ENCODE data around the gene NBDY.
"Not testable (repeated sequence)": the region's sequence is repeated elsewhere in the genome, so short reads cannot be mapped to it uniquely, and the experiment has no call there.

The NBDY gene

GRCh38 chrX:56772675-56773521, 43.9 kb downstream of the NBDY start:
- ATAC-seq, H3K36me3 Mint-ChIP-seq: not testable (repeated sequence)

GRCh38 chrX:56773522-56774060, 44.5 kb downstream of the NBDY start:
- H3K4me3 Mint-ChIP-seq; H3K36me3 Mint-ChIP-seq; H3K9me3 Mint-ChIP-seq; H3K4me1 Mint-ChIP-seq; ATAC-seq; DNase-seq (ENCODE audit: low spot score in 2 of 2); H3K27ac Mint-ChIP-seq: not testable (repeated sequence)

More at GRCh38 chrX:56772675-56773521, 43.9 kb downstream of the NBDY start:
- H3K4me3 Mint-ChIP-seq; DNase-seq (ENCODE audit: low spot score in 2 of 2); H3K4me1 Mint-ChIP-seq; H3K27ac Mint-ChIP-seq; H3K9me3 Mint-ChIP-seq: not testable (repeated sequence)

- not testable (repeated sequence) for H3K36me3 Mint-ChIP-seq; H3K9me3 Mint-ChIP-seq; H3K4me3 Mint-ChIP-seq; H3K27ac Mint-ChIP-seq; ATAC-seq; DNase-seq (ENCODE audit: low spot score in 2 of 2)
- H3K4me1 Mint-ChIP-seq = peaks cover 12% of the 10 kb centered on the region
These were observed 49.3 kb downstream of the NBDY start for GRCh38 chrX:56778099-56778923.

GRCh38 chrX:56778924-56779468, 50.0 kb downstream of the NBDY start:
- H3K27ac Mint-ChIP-seq; DNase-seq (ENCODE audit: low spot score in 2 of 2); H3K4me3 Mint-ChIP-seq; H3K36me3 Mint-ChIP-seq; ATAC-seq; H3K9me3 Mint-ChIP-seq: not testable (repeated sequence)
- peaks cover 12% of the 10 kb centered on the region for H3K4me1 Mint-ChIP-seq

- Mint-ChIP-seq H3K27ac (peak overlapping the region; percentile 40), H3K4me1 (peaks cover 13% of the 10 kb centered on the region)
- not testable (repeated sequence) for ATAC-seq; H3K4me3 Mint-ChIP-seq; H3K36me3 Mint-ChIP-seq; DNase-seq (ENCODE audit: low spot score in 2 of 2); H3K9me3 Mint-ChIP-seq
These were observed 51.9 kb downstream of the NBDY start for GRCh38 chrX:56780681-56781649.

GRCh38 chrX:56782352-56782751, 53.3 kb downstream of the NBDY start:
- Mint-ChIP-seq H3K4me3 (no peak overlapping the region), H3K36me3 (peaks cover 5% of the 10 kb centered on the region), H3K4me1 (peaks cover 27% of the 10 kb centered on the region), H3K27ac (peak overlapping the region; percentile 40), H3K9me3 (no peaks in the 10 kb centered on the region)
- DNase-seq (ENCODE audit: low spot score in 2 of 2) = no peak
- ATAC-seq = no peak

- Mint-ChIP-seq H3K36me3 (peaks cover 5% of the 10 kb centered on the region), H3K9me3 (no peaks in the 10 kb centered on the region), H3K27ac (peak overlapping the region; percentile 40), H3K4me1 (peaks cover 27% of the 10 kb centered on the region), H3K4me3 (no peak overlapping the region)
- no peak for DNase-seq (ENCODE audit: low spot score in 2 of 2)
- ATAC-seq = no peak
These were observed 53.9 kb downstream of the NBDY start for GRCh38 chrX:56782791-56783449.

- Mint-ChIP-seq H3K36me3 (peaks cover 5% of the 10 kb centered on the region), H3K9me3 (no peaks in the 10 kb centered on the region), H3K27ac (no peak overlapping the region), H3K4me3 (no peak overlapping the region), H3K4me1 (peaks cover 27% of the 10 kb centered on the region)
- DNase-seq (ENCODE audit: low spot score in 2 of 2) (no peak), ATAC-seq (no peak)
These were observed 54.4 kb downstream of the NBDY start for GRCh38 chrX:56783450-56783831.

- DNase-seq (ENCODE audit: low spot score in 2 of 2) (no peak), ATAC-seq (no peak)
- Mint-ChIP-seq H3K36me3 (peaks cover 5% of the 10 kb centered on the region), H3K4me1 (peaks cover 27% of the 10 kb centered on the region), H3K9me3 (no peaks in the 10 kb centered on the region), H3K4me3 (no peak overlapping the region), H3K27ac (no peak overlapping the region)
These were observed 55.1 kb downstream of the NBDY start for GRCh38 chrX:56783996-56784620.

- H3K27ac Mint-ChIP-seq = no peak overlapping the region
These were observed 55.6 kb downstream of the NBDY start for GRCh38 chrX:56784666-56785065.

GRCh38 chrX:56785442-56785841, 56.4 kb downstream of the NBDY start:
- H3K9me3 Mint-ChIP-seq = no peaks in the 10 kb centered on the region
- DNase-seq (ENCODE audit: low spot score in 2 of 2) (no peak), ATAC-seq (no peak)
- H3K27ac Mint-ChIP-seq = peak overlapping the region; percentile 54
- H3K36me3 Mint-ChIP-seq = peaks cover 5% of the 10 kb centered on the region
- no peak overlapping the region for H3K4me3 Mint-ChIP-seq
- peaks cover 27% of the 10 kb centered on the region for H3K4me1 Mint-ChIP-seq

More at GRCh38 chrX:56784666-56785065, 55.6 kb downstream of the NBDY start:
- no peak overlapping the region for H3K4me3 Mint-ChIP-seq
- DNase-seq (ENCODE audit: low spot score in 2 of 2) (no peak), ATAC-seq (no peak)
- peaks cover 5% of the 10 kb centered on the region for H3K36me3 Mint-ChIP-seq
- no peaks in the 10 kb centered on the region for H3K9me3 Mint-ChIP-seq
- peaks cover 27% of the 10 kb centered on the region for H3K4me1 Mint-ChIP-seq

- H3K27ac Mint-ChIP-seq = peak overlapping the region; percentile 54
- no peak for ATAC-seq
- no peak overlapping the region for H3K4me3 Mint-ChIP-seq
- no peaks in the 10 kb centered on the region for H3K9me3 Mint-ChIP-seq
- no peak for DNase-seq (ENCODE audit: low spot score in 2 of 2)
- H3K4me1 Mint-ChIP-seq = peaks cover 37% of the 10 kb centered on the region
- peaks cover 5% of the 10 kb centered on the region for H3K36me3 Mint-ChIP-seq
These were observed 58.1 kb downstream of the NBDY start for GRCh38 chrX:56786889-56787733.

GRCh38 chrX:56787734-56788152, 58.7 kb downstream of the NBDY start:
- Mint-ChIP-seq H3K27ac (peak overlapping the region; percentile 54), H3K9me3 (no peaks in the 10 kb centered on the region), H3K4me1 (peaks cover 36% of the 10 kb centered on the region), H3K4me3 (no peak overlapping the region), H3K36me3 (peaks cover 3% of the 10 kb centered on the region)
- ATAC-seq (no peak), DNase-seq (ENCODE audit: low spot score in 2 of 2) (no peak)
